Naive thymus-derived CD8-positive, alpha-beta T cell (primary cell): ENCODE results near the gene ENPP3. TPM values are rescaled to one million over a fixed set of nuclear protein-coding genes. Genes with fewer than 3 reads are reported as not detected.

Experiments used
- ATAC-seq, 2 donors: fragments of 150-1000 bp; cut with Tn5 transposase in 1 of 2; sonication (Bioruptor Pico), chemical (Tn5 transposase) in 1 of 2; 1 replicate in 1 of 2; 2 replicates in 1 of 2; pipeline ENCODE4 v1.10.0; 2021; ENCODE audit warnings: mild to moderate bottlenecking in 2 of 2, moderate library complexity in 2 of 2
- POLR2A ChIA-PET: fragments of 350-600 bp; sonication (Branson Sonifier 250); formaldehyde crosslinking; loops from one replicate; lab custom pipeline; 2021; ENCODE audit warnings: antibody characterized with exemption; lab: Charles Lee
- DNase-seq, 10 donors: peaks; one replicate each; pipeline versions ENCODE4 v3.0.0 to v3.0.0-alpha.2; 2020 to 2022
- H3K27ac Mint-ChIP-seq, 10 donors: one replicate each; pipeline ENCODE4 v1.8.0; 2020 to 2022; ENCODE audit warnings: mild to moderate bottlenecking in 10 of 10, mixed read lengths in 10 of 10, moderate library complexity in 4 of 10, inconsistent platforms in 1 of 10
- H3K27me3 Mint-ChIP-seq, 5 donors: one replicate each; pipeline ENCODE4 v1.8.0; 2021 to 2022; ENCODE audit warnings: mixed read lengths in 5 of 5
- H3K36me3 Mint-ChIP-seq, 3 donors: one replicate each; pipeline ENCODE4 v1.8.0; 2020 to 2022; ENCODE audit warnings: mixed read lengths in 3 of 3, mild to moderate bottlenecking in 2 of 3, inconsistent platforms in 1 of 3
- H3K4me1 Mint-ChIP-seq, 4 donors: one replicate each; pipeline ENCODE4 v1.8.0; 2021 to 2022; ENCODE audit warnings: mixed read lengths in 4 of 4
- H3K4me3 Mint-ChIP-seq, 10 donors: one replicate each; pipeline ENCODE4 v1.8.0; 2020 to 2022; ENCODE audit warnings: mild to moderate bottlenecking in 10 of 10, mixed read lengths in 10 of 10, moderate library complexity in 6 of 10, inconsistent platforms in 1 of 10
- H3K9me3 Mint-ChIP-seq, 9 donors: one replicate each; pipeline ENCODE4 v1.8.0; 2020 to 2022; ENCODE audit warnings: mixed read lengths in 9 of 9, mild to moderate bottlenecking in 3 of 9, inconsistent platforms in 1 of 9, moderate library complexity in 1 of 9
- polyA plus RNA-seq, 3 donors: library from polyadenylated mRNA; unstranded; fragments of 300-500 nt; fragmentation: Illumina TruSeq; gene quantifications; one replicate each; pipeline ENCODE4 v1.2.3, GENCODE V29; 2021
- total RNA-seq, 8 experiments: library from RNA in 2 of 8; stranded (reverse) in 2 of 8; gene quantifications; one replicate each; pipeline ENCODE4 v1.2.3 and lab custom pipeline; 2021 to 2026

Gene ENPP3
- total and polyA plus RNA-seq, 5 experiments from 2014 or later = 0.11 to 0.44 (median 0.21) TPM; not detected in 1

- Mint-ChIP-seq H3K27ac (no peak overlapping the region), H3K9me3 (peaks cover 0 to 3% (median 0%) of the 10 kb centered on the region in 9 donors), H3K27me3 (peaks cover 9 to 17% (median 15%) of the 10 kb centered on the region in 5 donors), H3K36me3 (no peaks in the 10 kb centered on the region), H3K4me1 (peaks cover 0 to 2% (median 0%) of the 10 kb centered on the region in 4 donors), H3K4me3 (no peak overlapping the region)
- POLR2A ChIA-PET = no interaction called here
- DNase-seq (no peak), ATAC-seq (no peak)
Measured at GRCh38 chr6:131765804-131766135, 128.7 kb downstream of the ENPP3 start.

- H3K4me3 Mint-ChIP-seq = no peak overlapping the region
- DNase-seq (no peak), ATAC-seq (no peak)
- no peak overlapping the region for H3K27ac Mint-ChIP-seq
- peaks cover 0 to 2% (median 0%) of the 10 kb centered on the region in 4 donors for H3K4me1 Mint-ChIP-seq
- POLR2A ChIA-PET = no interaction called here
- peaks cover 0 to 3% (median 0%) of the 10 kb centered on the region in 9 donors for H3K9me3 Mint-ChIP-seq
- no peaks in the 10 kb centered on the region for H3K36me3 Mint-ChIP-seq
- peaks cover 9 to 21% (median 16%) of the 10 kb centered on the region in 5 donors for H3K27me3 Mint-ChIP-seq
Measured at GRCh38 chr6:131766631-131767030, 129.5 kb downstream of the ENPP3 start.

- H3K36me3 Mint-ChIP-seq = no peaks in the 10 kb centered on the region
- H3K9me3 Mint-ChIP-seq = peaks cover 0 to 3% (median 0%) of the 10 kb centered on the region in 9 donors
- ATAC-seq (no peak), DNase-seq (no peak)
- no peak overlapping the region for H3K27ac Mint-ChIP-seq
- H3K4me3 Mint-ChIP-seq = no peak overlapping the region
- peaks cover 0 to 2% (median 0%) of the 10 kb centered on the region in 4 donors for H3K4me1 Mint-ChIP-seq
- POLR2A ChIA-PET = no interaction called here
- H3K27me3 Mint-ChIP-seq = peaks cover 9 to 22% (median 17%) of the 10 kb centered on the region in 5 donors
Measured at GRCh38 chr6:131768964-131769363, 131.9 kb downstream of the ENPP3 start.

GRCh38 chr6:131769385-131770141, 132.5 kb downstream of the ENPP3 start:
- H3K36me3 Mint-ChIP-seq = no peaks in the 10 kb centered on the region
- DNase-seq (no peak), ATAC-seq (no peak)
- H3K4me3 Mint-ChIP-seq = no peak overlapping the region
- no peak overlapping the region for H3K27ac Mint-ChIP-seq
- peaks cover 0 to 2% (median 0%) of the 10 kb centered on the region in 4 donors for H3K4me1 Mint-ChIP-seq
- POLR2A ChIA-PET = no interaction called here
- H3K27me3 Mint-ChIP-seq = peaks cover 9 to 22% (median 18%) of the 10 kb centered on the region in 5 donors
- peaks cover 0 to 3% (median 0%) of the 10 kb centered on the region in 9 donors for H3K9me3 Mint-ChIP-seq

GRCh38 chr6:131770776-131771175, 133.7 kb downstream of the ENPP3 start:
- H3K4me3 Mint-ChIP-seq = no peak overlapping the region
- ATAC-seq = no peak
- H3K27me3 Mint-ChIP-seq = peaks cover 9 to 23% (median 22%) of the 10 kb centered on the region in 5 donors
- no peaks in the 10 kb centered on the region for H3K36me3 Mint-ChIP-seq
- peaks cover 0 to 2% (median 0%) of the 10 kb centered on the region in 4 donors for H3K4me1 Mint-ChIP-seq
- no peak for DNase-seq
- H3K27ac Mint-ChIP-seq = no peak overlapping the region
- H3K9me3 Mint-ChIP-seq = peaks cover 0 to 3% (median 0%) of the 10 kb centered on the region in 9 donors
- POLR2A ChIA-PET = no interaction called here

- no peak for ATAC-seq
- Mint-ChIP-seq H3K4me3 (no peak overlapping the region), H3K27ac (no peak overlapping the region), H3K36me3 (no peaks in the 10 kb centered on the region), H3K4me1 (peaks cover 0 to 2% (median 0%) of the 10 kb centered on the region in 4 donors), H3K27me3 (peaks cover 6 to 26% (median 19%) of the 10 kb centered on the region in 5 donors), H3K9me3 (peaks cover 0 to 3% (median 0%) of the 10 kb centered on the region in 9 donors)
- POLR2A ChIA-PET = no interaction called here
- no peak for DNase-seq
Measured at GRCh38 chr6:131773284-131773950, 136.3 kb downstream of the ENPP3 start.

- Mint-ChIP-seq H3K4me3 (no peak overlapping the region), H3K4me1 (no peaks in the 10 kb centered on the region), H3K27me3 (peaks cover 0 to 17% (median 10%) of the 10 kb centered on the region in 5 donors), H3K27ac (no peak overlapping the region), H3K36me3 (no peaks in the 10 kb centered on the region), H3K9me3 (peaks cover 0 to 1% (median 0%) of the 10 kb centered on the region in 9 donors)
- ATAC-seq (no peak), DNase-seq (no peak)
- POLR2A ChIA-PET = no interaction called here
Measured at GRCh38 chr6:131775886-131776285, 138.8 kb downstream of the ENPP3 start.

GRCh38 chr6:131776985-131777384, 139.9 kb downstream of the ENPP3 start:
- Mint-ChIP-seq H3K9me3 (no peaks in the 10 kb centered on the region), H3K36me3 (no peaks in the 10 kb centered on the region), H3K4me3 (no peak overlapping the region), H3K27me3 (peaks cover 0 to 17% (median 9%) of the 10 kb centered on the region in 5 donors), H3K4me1 (no peaks in the 10 kb centered on the region), H3K27ac (no peak overlapping the region)
- POLR2A ChIA-PET = no interaction called here
- ATAC-seq = no peak
- no peak for DNase-seq

GRCh38 chr6:131778169-131778568, 141.1 kb downstream of the ENPP3 start:
- no peaks in the 10 kb centered on the region for H3K36me3 Mint-ChIP-seq
- H3K27ac Mint-ChIP-seq = no peak overlapping the region
- no peak overlapping the region for H3K4me3 Mint-ChIP-seq
- peaks cover 0 to 15% (median 9%) of the 10 kb centered on the region in 5 donors for H3K27me3 Mint-ChIP-seq
- ATAC-seq = no peak
- H3K9me3 Mint-ChIP-seq = no peaks in the 10 kb centered on the region
- POLR2A ChIA-PET = no interaction called here
- H3K4me1 Mint-ChIP-seq = no peaks in the 10 kb centered on the region
- DNase-seq = no peak

- H3K36me3 Mint-ChIP-seq = no peaks in the 10 kb centered on the region
- DNase-seq = no peak
- H3K9me3 Mint-ChIP-seq = no peaks in the 10 kb centered on the region
- H3K4me1 Mint-ChIP-seq = no peaks in the 10 kb centered on the region
- no peak for ATAC-seq
- no peak overlapping the region for H3K27ac Mint-ChIP-seq
- POLR2A ChIA-PET = no interaction called here
- peaks cover 0 to 17% (median 9%) of the 10 kb centered on the region in 5 donors for H3K27me3 Mint-ChIP-seq
- no peak overlapping the region for H3K4me3 Mint-ChIP-seq
Measured at GRCh38 chr6:131779304-131779703, 142.2 kb downstream of the ENPP3 start.

GRCh38 chr6:131780600-131780999, 143.5 kb downstream of the ENPP3 start:
- peaks cover 2 to 16% (median 12%) of the 10 kb centered on the region in 5 donors for H3K27me3 Mint-ChIP-seq
- DNase-seq (no peak), ATAC-seq (no peak)
- POLR2A ChIA-PET = no interaction called here
- H3K4me1 Mint-ChIP-seq = no peaks in the 10 kb centered on the region
- H3K9me3 Mint-ChIP-seq = peaks cover 0 to 2% (median 0%) of the 10 kb centered on the region in 9 donors
- no peak overlapping the region for H3K27ac Mint-ChIP-seq
- H3K36me3 Mint-ChIP-seq = no peaks in the 10 kb centered on the region
- no peak overlapping the region for H3K4me3 Mint-ChIP-seq

GRCh38 chr6:131781687-131782086, 144.6 kb downstream of the ENPP3 start:
- H3K27me3 Mint-ChIP-seq = peaks cover 2 to 16% (median 12%) of the 10 kb centered on the region in 5 donors
- H3K27ac Mint-ChIP-seq = no peak overlapping the region
- ATAC-seq (no peak), DNase-seq (no peak)
- H3K9me3 Mint-ChIP-seq = peaks cover 0 to 6% (median 0%) of the 10 kb centered on the region in 9 donors
- no peaks in the 10 kb centered on the region for H3K4me1 Mint-ChIP-seq
- H3K36me3 Mint-ChIP-seq = no peaks in the 10 kb centered on the region
- POLR2A ChIA-PET = no interaction called here
- H3K4me3 Mint-ChIP-seq = no peak overlapping the region

- Mint-ChIP-seq H3K27ac (no peak overlapping the region), H3K4me1 (no peaks in the 10 kb centered on the region), H3K9me3 (peaks cover 0 to 6% (median 0%) of the 10 kb centered on the region in 9 donors), H3K36me3 (no peaks in the 10 kb centered on the region), H3K27me3 (peaks cover 2 to 16% (median 12%) of the 10 kb centered on the region in 5 donors), H3K4me3 (no peak overlapping the region)
- DNase-seq = no peak
- ATAC-seq = no peak
- POLR2A ChIA-PET = no interaction called here
Measured at GRCh38 chr6:131782764-131783163, 145.7 kb downstream of the ENPP3 start.
